Activated CD4-positive, CD25-positive, alpha-beta regulatory T cell treated with anti-CD3 and anti-CD28 coated beads, Interleukin-2, amount 50 U/mL, for 72 hours (primary cell): ENCODE measurements around the gene SLC4A9.
A peak's percentile ranks its signal among the peaks of the same experiment; 100 is the strongest.
"Not testable (repeated sequence)": the region's sequence is repeated elsewhere in the genome, so short reads cannot be mapped to it uniquely, and the experiment has no call there.

Experiments
- DNase-seq: peaks from one replicate; pipeline ENCODE4 v3.0.0; 2021

The SLC4A9 gene

DNA sequence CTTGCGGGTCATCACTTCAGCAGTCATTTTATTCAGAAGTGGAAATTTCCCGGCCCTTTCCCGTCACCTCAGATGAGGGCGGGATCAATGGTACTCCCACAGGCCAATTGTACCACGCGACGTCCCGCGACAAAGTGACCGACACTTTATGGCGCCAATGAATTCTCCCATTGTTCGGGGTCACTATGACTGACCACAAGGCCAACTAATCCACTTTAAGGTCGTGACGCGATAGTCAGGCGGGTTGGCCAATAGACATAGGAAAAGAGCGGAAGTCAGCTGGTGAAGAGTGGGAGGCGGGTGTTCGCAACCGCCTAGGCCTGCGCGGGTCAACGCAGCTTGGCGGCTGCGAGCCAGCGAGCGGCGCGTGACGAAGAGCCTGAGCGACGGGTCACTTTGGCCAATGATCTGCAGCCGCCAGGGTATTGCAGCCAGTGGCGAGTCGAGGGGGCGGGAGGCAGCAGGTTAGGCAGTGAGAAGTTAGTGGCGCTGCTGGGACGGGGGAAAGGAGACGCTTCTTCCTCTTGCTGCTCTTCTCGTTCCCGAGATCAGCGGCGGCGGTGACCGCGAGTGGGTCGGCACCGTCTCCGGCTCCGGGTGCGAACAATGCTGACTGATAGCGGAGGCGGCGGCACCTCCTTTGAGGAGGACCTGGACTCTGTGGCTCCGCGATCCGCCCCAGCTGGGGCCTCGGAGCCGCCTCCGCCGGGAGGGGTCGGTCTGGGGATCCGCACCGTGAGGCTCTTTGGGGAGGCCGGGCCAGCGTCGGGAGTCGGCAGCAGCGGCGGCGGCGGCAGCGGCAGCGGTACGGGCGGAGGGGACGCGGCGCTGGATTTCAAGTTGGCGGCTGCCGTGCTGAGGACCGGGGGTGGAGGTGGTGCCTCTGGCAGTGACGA is 41.6 kb downstream of the SLC4A9 start, which contains the start of gene ANKHD1:
Gene ANKHD1, plus strand, starts transcription at position 472 of the 896 bp plus-strand sequence. Its CDS starts 135 bp downstream, at position 607.
- peak; percentile 91 for DNase-seq

DNA sequence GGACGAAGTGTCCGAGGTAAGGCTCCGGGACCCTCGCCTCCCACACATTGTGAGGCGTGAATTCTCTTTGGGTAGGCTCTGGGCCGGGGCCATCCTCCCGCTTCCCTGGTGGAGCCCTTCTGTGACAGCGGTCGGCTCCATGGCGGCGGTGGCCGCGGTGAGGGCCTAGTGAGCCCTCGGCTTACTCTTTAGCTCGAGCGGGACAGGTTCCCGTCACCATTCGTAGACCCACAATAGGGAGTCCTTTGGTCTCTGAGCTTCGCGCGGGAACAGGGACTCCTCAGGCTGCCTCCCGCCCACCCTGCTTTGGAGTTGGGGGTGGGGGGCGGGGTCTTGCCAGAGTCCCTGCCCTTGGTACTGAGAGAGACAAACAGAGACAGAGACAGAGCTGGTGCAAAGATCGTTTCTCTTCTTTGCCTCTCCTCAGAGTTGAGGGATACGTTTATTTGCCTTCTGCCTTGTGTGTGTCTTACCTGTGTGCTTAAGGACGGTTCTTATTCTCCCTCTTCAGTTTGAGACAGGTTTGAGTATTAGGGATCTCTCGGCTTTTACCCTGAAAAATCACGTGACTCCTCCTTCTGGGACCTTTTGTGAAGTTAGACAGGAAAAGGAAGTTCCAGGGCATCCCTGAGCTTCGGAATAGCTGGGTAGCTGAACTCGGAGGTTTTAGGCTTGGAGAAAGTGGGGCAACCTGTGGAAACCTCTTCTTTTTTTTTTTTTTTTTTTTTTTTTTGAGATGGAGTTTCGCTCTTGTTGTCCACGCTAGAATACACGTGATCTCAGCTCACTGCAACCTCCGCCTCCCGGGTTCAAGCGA is 42.5 kb downstream of the SLC4A9 start:
- peak; percentile 59 for DNase-seq

DNA sequence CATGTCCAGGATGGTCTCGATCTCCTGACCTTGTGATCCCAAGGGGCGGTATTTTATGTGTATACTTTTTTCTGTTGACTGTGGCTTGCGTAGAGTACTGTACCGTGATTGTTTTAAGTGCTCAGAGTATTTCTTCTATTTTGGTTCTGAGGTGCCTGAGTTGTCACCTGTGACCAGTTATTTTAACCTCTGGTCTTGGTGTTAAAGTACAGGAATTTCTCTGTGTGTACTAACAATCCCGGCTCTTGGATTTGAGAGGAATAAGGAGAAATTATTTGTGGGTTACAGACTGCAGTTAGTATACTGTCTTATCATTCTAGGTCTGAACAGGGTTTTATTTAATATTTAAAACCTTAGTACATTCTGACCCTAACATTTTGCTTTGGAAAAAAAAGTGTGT is 43.6 kb downstream of the SLC4A9 start:
- no peak for DNase-seq

DNA sequence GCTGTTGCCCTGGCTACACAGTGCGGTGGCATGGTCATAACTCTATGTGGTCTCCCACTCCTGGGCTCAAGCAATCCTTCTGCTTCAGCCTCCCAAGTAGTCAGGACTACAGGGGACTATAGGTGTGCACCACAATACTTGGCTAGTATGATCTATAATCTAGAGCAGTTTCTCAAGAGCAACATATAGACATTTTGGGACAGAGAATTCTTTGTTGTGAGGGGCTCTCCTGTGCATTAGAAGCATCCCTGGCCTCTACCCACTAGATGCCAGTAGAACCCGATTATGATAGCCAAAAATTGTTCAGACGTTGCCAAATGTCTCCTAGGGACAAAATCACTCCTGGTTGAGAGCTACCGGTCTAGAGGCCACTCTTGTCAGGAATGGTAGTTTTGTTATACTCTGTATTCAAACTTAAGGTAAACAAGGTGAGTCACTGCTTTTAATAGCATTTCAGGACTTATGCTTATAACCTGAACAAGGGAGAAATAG is 48.8 kb downstream of the SLC4A9 start:
- DNase-seq, result no peak

DNA sequence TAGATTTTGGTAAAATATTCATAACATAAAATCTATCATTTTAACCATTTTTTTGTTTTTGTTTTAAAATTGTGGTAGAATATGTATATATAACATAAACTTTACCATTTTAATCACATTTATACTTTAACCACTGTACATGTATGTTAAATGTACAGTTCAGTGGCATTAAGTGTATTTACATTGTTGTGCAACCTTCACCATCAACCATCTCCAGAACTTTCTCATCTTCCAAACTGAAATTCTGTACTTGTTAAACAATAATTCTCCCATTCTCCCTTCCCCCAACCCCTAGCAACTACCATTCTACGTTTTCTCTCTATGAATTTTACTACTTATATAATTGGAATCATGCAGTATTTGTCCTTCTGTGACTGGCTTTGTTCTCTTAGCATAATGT is 53.2 kb downstream of the SLC4A9 start:
- DNase-seq, result no peak

DNA sequence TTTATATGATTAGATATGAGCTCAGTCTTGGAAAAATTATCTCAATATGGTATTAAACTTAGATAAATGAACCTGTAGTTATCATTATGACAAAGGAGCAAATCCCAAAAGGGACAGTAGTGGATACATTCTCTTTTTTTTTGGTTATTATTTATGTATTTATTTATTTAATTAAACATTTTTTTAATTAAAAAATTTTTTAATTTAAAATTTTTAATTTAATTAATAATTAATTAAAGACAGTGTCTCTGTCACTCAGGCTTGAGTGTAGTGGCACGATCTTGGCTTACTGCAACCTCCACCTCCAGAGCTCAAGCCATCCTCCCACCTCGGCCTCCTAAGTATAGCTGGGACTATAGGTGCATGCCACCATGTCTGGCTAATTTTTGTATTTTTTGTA is 57.2 kb downstream of the SLC4A9 start:
- no peak for DNase-seq

DNA sequence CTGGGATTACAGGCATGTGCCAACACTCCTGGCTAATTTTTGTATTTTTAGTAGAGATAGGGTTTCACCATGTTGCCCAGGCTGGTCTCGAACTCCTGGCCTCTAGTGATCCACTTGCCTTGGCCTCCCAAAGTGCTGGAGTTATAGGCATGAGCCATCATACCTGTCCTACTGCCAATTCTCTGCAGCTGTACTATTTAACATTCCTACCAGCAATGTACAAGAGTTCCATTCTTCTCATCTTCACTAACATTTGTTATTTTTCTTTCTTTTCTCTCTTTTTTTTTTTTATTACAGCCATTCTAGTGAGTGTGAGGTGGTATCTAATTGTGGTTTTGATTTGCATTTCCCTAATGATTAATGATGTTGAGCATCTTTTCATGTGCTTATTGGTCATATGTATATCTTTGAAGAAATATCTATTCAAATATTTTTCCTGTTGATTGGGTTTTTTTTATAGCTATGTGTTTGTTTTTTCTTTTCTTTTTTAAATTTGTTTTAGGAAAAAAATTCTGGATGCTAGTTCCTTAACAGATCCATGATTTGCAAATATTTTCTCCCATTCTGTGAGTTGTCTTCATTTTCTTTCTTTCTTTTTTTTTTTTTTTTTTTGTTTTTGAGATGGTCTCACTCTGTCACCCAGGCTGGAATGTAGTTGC is 59.0 kb downstream of the SLC4A9 start:
- no peak for DNase-seq

DNA sequence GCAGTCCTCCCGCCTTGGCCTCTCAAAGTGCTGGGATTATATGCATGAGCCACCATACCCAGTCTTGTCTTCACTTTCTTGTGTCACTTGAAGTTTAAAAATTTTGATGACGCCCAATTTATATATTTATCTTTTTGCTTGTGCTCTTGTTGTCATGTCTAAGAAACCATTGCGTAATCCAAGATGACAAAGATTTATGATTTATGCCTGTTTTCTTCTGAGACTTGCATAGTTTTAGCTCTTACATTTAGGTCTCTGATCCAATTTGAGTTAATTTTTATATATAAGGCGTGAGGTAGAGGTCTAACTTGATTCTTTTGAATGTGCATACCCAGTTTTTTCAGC is 60.2 kb downstream of the SLC4A9 start:
- DNase-seq, result no peak

DNA sequence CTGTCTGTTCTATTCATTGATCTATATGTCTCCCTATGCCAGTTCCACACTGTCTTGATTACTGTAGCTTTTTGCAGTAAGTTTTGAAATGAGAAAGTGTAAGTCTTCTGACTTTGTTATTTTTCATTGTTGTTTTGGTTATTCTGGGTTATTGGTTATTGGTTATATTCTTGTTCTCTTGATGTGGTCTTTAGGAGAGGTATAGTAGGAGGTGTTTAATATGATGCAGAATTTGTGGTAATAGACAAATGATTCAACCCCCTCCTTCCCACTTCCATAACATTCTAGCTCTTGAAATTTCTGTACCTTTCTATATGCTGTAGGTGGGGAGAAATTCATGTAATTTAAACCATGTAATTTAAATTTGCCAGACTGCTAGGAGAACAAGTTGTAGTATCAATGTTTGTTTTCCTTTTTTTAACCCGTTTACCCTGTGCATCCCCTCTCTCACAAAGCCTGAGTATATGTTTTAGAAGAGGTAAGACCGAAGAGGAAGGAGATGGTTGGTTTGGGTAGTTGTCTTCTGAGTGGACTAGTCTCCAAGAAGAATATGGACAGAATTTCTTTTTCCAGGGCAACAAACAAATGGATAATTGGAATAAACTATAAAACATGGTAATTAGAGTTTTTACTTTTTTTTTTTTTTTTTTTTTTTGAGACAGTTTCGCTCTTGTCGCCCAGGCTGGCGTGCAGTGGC is 60.8 kb downstream of the SLC4A9 start:
- no peak for DNase-seq

DNA sequence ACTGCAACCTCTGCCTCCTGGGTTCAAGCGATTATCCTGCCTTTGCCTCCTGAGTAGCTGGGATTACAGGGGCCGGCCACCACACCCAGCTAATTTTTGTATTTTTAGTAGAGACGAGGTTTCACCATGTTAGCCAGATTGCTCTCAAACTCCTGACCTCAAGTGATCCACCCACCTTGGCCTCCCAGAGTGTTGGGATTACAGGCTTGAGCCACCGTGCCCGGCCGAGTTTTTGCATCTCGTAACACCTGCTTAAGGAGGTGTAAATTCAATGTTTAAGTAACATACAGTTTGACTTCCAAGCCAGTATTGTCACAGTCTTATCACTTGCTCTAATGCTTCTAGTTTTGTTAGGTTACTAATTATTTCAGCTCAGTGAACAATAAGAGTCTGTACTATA is 61.4 kb downstream of the SLC4A9 start:
- not testable (repeated sequence) for DNase-seq

DNA sequence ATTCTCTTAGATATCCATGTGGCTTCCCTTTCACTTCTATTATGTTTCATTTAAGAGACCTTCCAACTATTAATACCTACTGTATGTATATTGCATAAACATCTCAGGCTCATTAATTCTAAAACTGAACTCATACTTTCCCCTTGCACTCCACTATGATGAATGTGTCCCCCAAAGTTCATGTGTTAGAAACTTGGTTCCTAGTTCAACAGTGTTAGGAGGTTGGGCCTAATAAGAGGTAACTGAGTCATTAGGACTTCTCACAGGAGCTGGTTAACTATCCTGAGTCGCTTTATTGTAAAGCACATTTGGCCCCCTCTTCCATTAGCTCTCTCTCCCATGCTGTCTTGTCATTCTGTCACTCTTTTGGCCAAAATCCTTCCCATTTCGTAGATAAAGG is 63.6 kb downstream of the SLC4A9 start:
- DNase-seq, result no peak

DNA sequence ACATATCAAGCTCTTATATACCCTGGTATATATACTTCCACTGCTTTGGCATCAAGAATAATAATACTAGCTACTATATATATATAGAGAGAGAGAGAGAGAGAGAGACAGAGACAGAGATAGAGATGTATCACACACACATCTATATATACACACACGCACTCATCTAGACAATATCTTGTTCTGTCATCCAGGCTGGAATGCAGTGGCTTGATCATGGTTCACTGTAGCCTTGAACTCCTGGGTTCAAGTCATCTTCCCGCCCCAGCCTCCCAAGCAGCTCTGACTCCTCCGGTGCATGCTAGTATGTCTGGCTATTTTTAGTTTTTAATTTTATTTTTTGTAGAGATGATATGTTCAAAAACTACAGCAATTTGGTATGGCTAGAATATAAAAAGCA is 64.1 kb downstream of the SLC4A9 start:
- no peak for DNase-seq
